ENCODE measurements around the gene DUSP18. TPM values are rescaled to one million over a fixed set of nuclear protein-coding genes. Genes with fewer than 3 reads are reported as not detected.
"Not testable (repeated sequence)": the region's sequence is repeated elsewhere in the genome, so short reads cannot be mapped to it uniquely, and the experiment has no call there.

The DUSP18 gene
- total RNA-seq, 3 donors from 2014 or later, result 5.9 to 12.0 (median 8.0) TPM

DNA sequence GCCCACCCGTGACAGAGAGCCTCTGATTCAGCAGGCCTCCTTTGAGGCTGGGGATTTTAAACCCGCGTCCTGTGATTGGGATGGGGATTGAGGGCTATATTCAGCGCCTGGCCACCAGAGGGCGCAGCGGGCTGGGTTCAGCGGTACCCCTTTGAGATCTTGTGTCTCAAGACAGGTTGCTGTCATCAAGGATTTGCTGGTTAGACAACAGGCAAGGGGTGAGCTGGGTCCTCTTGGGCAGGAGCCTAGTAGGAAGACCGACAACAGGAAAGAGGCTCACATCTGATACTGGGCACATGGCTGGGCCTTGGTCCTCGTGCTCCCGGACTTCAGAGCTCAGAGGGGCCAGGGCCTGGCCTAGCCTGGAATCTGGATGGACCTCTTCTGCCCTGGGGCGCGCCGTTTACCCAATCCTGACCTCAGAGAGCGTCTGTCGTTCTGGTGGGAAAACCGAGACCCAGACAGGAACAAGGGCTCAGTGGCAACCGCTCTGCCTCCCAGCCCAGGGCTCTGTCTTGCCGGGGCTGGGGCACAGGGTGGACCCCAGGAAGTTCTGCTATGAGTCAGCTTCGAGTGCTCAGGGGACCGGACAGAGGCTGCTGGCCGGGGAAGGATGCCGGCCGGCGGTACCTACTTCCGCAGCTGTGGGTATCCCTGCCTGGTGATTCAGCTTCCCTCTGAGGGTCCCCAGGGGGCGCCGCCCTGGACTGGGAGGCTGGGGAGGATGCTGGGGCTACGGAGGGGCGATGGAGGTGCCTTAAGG, 33.0 kb downstream of the DUSP18 start:
- Histone ChIP-seq H3K9me3 (no peaks in the 10 kb centered on the region), H3K27me3 (no peaks in the 10 kb centered on the region), H3K4me3 (peak overlapping the region; percentile 57 to 90 (median 63)), H3K36me3 (no peaks in the 10 kb centered on the region), H3K27ac (peak overlapping the region; percentile 89 to 94), H3K4me1 (peaks cover 10 to 13% of the 10 kb centered on the region in 2 donors)
- TF ChIP-seq, protein P1, sequence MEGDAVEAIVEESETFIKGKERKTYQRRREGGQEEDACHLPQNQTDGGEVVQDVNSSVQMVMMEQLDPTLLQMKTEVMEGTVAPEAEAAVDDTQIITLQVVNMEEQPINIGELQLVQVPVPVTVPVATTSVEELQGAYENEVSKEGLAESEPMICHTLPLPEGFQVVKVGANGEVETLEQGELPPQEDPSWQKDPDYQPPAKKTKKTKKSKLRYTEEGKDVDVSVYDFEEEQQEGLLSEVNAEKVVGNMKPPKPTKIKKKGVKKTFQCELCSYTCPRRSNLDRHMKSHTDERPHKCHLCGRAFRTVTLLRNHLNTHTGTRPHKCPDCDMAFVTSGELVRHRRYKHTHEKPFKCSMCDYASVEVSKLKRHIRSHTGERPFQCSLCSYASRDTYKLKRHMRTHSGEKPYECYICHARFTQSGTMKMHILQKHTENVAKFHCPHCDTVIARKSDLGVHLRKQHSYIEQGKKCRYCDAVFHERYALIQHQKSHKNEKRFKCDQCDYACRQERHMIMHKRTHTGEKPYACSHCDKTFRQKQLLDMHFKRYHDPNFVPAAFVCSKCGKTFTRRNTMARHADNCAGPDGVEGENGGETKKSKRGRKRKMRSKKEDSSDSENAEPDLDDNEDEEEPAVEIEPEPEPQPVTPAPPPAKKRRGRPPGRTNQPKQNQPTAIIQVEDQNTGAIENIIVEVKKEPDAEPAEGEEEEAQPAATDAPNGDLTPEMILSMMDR (IDR thresholded peaks at IDR 0.05), result peak; percentile 95 to 97 (median 96)
- no peak for TF ChIP-seq POLR2A (IDR thresholded peaks at IDR 0.05)
- TF ChIP-seq POLR2AphosphoS5 (IDR thresholded peaks at IDR 0.05), result peak in 2 of 3 donors; percentile 17 to 46
- intact Hi-C loops (cut with DNase I; ENCODE audit: low total_unique reads), result no loop called here
- peak; percentile 80 to 89 for DNase-seq (ENCODE audit: low spot score in 2 of 2)

DNA sequence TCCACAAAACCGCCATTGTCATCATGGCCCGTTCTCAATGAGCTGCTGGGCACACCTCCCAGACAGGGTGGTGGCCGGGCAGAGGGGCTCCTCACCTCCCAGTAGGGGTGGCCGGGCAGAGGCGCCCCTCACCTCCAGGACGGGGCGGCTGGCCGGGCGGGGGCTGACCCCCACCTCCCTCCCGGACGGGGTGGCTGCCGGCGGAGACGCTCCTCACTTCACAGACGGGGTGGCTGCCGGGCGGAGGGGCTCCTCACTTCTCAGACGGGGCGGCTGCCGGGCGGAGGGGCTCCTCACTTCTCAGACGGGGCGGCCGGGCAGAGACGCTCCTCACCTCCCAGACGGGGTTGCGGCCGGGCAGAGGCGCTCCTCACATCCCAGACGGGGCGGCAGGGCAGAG, 36.2 kb downstream of the DUSP18 start:
- H3K4me1 ChIP-seq; H3K27ac ChIP-seq; H3K27me3 ChIP-seq; H3K9me3 ChIP-seq; DNase-seq (ENCODE audit: low spot score in 2 of 2); intact Hi-C loops (cut with DNase I; ENCODE audit: low total_unique reads); H3K4me3 ChIP-seq; H3K36me3 ChIP-seq: not testable (repeated sequence)

DNA sequence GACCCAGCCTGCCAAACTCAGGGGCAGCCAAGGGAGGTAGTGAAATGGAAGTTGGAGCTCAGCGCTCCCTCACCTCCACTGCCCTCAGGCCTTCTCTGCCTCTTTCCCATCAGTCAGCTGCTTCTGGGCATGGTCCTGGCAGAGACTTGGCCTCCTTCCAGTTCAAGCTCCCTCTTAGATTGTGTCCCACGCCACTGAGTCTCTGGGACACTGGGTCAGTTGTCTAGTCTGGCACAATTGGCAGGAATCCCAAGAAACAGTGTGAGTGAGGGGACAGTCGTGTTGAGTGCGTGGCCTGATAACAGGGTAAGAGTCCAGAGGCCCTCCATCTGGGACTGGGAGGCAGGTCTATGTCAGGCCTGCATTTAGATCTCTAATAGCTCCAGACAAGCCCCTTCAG, 39.2 kb downstream of the DUSP18 start:
- Histone ChIP-seq H3K27ac (no peak overlapping the region), H3K4me3 (no peak overlapping the region), H3K27me3 (no peaks in the 10 kb centered on the region), H3K9me3 (no peaks in the 10 kb centered on the region), H3K4me1 (no peaks in the 10 kb centered on the region), H3K36me3 (no peaks in the 10 kb centered on the region)
- no peak for TF ChIP-seq POLR2AphosphoS5 (IDR thresholded peaks at IDR 0.05)
- TF ChIP-seq, protein P1 (IDR thresholded peaks at IDR 0.05), result no peak
- no peak for TF ChIP-seq POLR2A (IDR thresholded peaks at IDR 0.05)
- intact Hi-C loops (cut with DNase I; ENCODE audit: low total_unique reads), result no loop called here
- DNase-seq (ENCODE audit: low spot score in 2 of 2), result no peak

DNA sequence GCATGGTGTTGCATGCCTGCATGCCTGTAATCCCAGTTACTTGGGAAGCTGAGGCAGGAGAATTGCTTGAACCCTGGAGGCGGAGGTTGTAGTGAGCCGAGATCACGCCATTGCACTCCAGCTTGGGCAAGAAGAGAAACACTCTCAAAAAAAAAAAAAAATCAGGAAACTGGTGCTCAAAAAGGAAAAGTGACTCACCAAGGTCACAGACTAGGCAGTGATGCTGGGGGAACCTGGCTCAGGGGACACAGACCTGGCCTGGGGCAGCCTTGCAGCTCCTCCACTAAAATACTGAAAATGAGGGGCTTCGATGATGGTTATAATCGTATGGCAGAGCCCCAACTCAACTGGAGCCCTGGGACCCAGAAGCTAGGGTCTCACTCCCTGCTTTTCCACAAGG, 40.2 kb downstream of the DUSP18 start:
- no peak for DNase-seq (ENCODE audit: low spot score in 2 of 2)
- no peak overlapping the region for H3K27ac ChIP-seq
- no peaks in the 10 kb centered on the region for H3K36me3 ChIP-seq
- no peaks in the 10 kb centered on the region for H3K27me3 ChIP-seq
- TF ChIP-seq, protein P1 (IDR thresholded peaks at IDR 0.05), result no peak
- TF ChIP-seq POLR2AphosphoS5 (IDR thresholded peaks at IDR 0.05) (no peak), POLR2A (IDR thresholded peaks at IDR 0.05) (no peak)
- no peaks in the 10 kb centered on the region for H3K4me1 ChIP-seq
- H3K9me3 ChIP-seq, result no peaks in the 10 kb centered on the region
- intact Hi-C loops (cut with DNase I; ENCODE audit: low total_unique reads), result no loop called here
- no peak overlapping the region for H3K4me3 ChIP-seq

DNA sequence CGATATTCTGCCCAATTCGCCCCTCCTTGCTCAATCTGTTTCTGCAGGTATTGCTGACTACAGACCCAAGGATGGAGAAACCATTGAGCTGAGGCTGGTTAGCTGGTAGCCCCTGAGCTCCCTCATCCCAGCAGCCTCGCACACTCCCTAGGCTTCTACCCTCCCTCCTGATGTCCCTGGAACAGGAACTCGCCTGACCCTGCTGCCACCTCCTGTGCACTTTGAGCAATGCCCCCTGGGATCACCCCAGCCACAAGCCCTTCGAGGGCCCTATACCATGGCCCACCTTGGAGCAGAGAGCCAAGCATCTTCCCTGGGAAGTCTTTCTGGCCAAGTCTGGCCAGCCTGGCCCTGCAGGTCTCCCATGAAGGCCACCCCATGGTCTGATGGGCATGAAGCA, 41.3 kb downstream of the DUSP18 start:
- Histone ChIP-seq H3K9me3 (no peaks in the 10 kb centered on the region), H3K4me1 (no peaks in the 10 kb centered on the region), H3K27me3 (no peaks in the 10 kb centered on the region), H3K36me3 (no peaks in the 10 kb centered on the region), H3K4me3 (no peak overlapping the region), H3K27ac (no peak overlapping the region)
- DNase-seq (ENCODE audit: low spot score in 2 of 2), result no peak
- intact Hi-C loops (cut with DNase I; ENCODE audit: low total_unique reads), result no loop called here
- TF ChIP-seq, protein P1 (IDR thresholded peaks at IDR 0.05), result no peak
- no peak for TF ChIP-seq POLR2AphosphoS5 (IDR thresholded peaks at IDR 0.05)
- no peak for TF ChIP-seq POLR2A (IDR thresholded peaks at IDR 0.05)

DNA sequence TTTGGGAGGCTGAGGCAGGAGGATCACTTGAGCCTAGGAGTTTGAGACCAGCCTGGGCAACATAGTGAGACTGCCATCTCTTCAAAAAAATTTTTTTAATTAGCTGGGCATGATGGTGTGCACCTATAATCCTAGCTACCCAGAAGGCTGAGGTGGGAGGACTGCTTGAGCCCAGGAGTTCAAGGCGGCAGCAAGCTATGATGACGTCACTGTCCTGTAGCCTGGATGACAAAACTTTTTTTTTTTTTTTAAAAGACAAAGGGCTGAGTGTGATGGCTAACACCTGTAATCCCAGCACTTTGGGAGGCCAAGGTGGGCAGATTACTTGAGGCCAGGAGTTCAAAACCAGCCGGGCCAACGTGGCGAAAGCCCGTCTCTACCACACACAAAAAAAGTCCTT, 47.8 kb downstream of the DUSP18 start:
- not testable (repeated sequence) for DNase-seq (ENCODE audit: low spot score in 2 of 2); H3K27me3 ChIP-seq; H3K4me3 ChIP-seq; H3K36me3 ChIP-seq; H3K4me1 ChIP-seq; H3K9me3 ChIP-seq; H3K27ac ChIP-seq
- intact Hi-C loops (cut with DNase I; ENCODE audit: low total_unique reads), result loop anchor here (10.0 kb wide), 1 partner anchor 305 kb away; no protein-coding TSS in a partner anchor

Measured in breast epithelium (tissue), 4 donors.